HuH-7 (cell line): ENCODE measurements around the gene CCDC184.

Source experiments
- DNase-seq: peaks from one replicate; pipeline ENCODE4 v3.0.0; 2011; ENCODE audit warnings: low spot score

Gene CCDC184

DNA sequence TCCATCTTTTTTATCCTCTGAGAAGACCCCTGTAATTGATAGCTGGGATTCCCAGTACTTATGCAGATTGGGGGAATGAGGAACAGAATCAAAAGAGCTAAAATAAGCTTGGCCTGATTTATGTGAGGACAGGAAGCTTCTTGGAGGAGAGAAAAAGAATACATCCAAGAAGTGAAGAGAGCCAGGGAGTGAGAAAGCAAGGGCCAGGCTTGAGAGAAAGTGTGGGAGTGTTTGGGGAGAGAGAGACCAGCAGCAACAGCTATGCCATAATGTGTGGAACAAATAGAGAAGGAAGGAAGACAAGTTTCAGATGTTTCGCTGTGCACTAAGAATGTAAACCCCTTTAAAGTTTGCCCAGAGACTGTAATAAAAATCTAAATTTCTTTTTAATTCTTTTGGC, 4.0 kb upstream of the CCDC184 start:
- no peak for DNase-seq

DNA sequence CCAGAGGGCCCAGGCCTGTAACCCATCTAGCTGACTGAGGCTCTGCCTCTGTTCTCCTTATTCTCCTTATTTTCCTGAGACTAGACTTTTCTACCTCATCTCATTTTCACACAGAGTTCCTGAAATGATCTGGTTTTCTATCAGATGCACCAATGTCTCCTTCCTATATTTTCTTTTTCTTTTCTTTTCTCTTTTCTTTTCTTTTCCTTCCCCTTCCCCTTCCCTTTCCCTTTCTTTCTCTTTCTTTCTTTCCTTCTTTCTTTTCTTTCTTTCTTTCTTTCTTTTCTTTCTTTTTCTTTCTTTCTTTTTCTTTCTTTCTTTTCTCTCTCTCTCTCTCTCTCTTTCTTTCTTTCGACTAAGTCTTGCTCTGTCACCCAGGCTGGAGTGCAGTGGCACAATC, 3.0 kb upstream of the CCDC184 start:
- no peak for DNase-seq

DNA sequence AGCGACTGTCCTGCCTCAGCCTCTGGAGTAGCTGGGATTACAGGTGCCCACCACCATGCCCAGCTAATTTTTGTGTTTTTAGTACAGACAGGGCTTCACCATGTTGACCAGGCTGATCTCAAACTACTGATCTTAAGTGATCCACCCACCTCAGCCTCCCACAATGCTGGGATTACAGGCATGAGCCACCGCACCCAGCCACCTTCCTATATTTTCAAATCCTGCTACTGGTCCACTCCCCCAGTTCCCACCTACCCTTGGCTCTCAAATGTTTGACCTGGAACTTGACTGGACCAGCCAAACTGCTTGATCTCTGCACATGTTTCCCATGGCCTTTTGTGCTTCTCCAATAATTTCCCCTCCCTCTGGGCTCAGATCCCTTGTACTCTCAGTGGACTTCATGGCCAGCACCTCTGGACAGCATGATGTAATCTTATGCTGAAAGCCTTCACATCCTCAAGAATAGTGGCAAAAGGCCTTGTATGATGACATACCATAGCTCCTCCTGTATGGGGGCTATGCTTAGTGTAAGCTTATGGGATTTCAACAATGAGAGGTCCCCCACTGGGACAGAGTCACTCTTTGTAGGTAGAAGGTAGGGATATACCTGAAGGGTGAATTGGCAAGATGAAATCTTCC, 2.5 kb upstream of the CCDC184 start:
- no peak for DNase-seq

DNA sequence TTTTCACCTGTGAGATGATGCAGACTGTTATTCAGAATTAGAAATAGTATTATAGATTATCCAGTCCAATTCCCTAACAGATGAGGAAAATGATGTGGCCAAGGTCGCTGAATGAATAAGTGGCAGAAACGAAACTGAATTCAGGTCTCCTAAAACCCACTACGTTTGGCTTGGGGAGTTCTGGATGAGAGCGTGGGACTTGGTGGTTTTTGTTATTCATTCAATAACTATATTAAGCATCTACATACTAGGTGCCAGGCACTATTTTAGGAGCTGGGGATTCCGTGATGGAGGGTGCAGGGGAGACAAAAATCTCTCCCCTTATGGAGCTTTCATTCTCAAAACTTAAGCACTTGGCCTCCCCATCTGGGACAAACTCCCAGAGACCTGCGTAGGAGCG, 813 bp upstream of the CCDC184 start:
- DNase-seq: no peak

DNA sequence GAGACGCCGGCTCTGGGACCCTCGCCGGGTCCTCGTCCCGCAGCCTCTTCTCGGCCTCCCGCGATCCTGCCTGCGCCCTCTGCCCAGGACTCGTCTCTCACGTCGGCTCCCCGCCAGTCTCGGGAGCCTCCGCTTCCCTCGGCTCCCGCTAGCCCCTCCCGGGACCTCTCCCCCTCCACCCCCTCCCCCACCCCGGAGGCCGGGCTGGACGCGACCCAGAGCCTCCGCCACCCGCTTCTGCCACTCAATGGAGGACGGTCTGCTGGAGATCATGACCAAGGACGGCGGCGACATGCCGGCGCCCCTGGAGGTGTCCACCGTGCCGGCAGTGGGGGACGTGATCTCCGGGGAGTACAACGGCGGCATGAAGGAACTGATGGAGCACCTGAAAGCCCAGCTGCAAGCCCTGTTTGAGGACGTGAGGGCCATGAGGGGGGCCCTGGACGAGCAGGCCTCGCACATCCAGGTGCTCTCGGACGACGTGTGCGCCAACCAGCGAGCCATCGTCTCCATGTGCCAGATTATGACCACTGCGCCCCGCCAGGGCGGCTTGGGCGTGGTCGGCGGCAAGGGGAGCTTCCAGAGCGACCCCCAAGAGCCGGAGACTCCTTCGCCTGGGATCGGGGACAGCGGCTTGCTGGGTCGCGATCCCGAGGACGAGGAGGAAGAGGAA, 568 bp downstream of the CCDC184 start:
- no peak for DNase-seq

DNA sequence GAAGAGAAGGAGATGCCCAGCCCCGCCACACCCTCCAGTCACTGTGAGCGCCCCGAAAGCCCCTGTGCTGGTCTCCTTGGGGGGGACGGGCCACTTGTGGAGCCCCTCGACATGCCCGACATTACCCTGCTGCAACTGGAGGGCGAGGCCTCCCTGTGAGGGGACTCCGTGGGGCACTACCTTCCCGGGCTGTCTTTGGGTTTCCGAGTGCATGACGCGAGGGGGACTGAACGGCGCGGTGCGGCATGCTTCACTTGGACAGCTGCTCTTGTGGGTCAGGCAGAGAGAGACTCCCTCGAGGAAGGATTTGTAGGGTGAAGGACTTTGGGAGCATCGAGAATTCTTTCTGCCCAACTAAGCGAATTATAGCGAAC, 1.1 kb downstream of the CCDC184 start:
- DNase-seq: no peak

DNA sequence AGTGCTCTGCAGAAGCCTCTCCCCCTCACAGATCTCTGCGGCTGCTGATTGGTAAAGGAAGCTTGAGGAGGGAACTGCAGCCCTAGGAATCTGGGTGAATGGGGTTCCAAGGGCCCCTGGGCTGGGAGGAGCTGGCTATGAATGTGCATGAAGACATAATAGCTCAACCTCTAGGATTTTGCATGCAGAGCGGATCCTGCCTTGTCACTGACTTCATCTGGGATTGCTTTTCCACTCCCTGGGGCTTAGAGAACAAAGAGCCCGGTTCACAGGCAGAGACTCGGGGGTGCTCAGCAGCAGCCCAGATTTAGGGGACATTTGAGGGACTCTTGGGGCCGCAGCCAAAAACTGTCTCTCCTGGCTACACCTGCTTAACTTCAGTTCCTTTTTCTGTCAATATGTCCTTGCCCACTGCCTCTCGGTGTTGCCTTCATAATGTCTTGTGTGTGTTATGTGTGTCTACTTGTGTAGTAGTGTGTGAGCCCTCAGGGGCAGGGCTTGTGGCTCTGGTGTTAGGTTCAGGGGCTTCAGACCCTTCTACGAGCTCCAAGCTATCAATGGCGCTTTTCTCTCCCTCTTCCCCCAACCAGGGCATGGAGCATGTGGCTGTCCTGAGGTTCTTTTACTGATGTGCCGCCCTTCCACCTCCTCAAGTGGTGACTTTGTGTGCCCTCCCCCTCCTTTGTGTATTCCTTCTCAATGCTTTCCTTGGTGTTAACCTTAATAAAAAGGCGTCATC, 1.9 kb downstream of the CCDC184 start:
- DNase-seq: no peak

DNA sequence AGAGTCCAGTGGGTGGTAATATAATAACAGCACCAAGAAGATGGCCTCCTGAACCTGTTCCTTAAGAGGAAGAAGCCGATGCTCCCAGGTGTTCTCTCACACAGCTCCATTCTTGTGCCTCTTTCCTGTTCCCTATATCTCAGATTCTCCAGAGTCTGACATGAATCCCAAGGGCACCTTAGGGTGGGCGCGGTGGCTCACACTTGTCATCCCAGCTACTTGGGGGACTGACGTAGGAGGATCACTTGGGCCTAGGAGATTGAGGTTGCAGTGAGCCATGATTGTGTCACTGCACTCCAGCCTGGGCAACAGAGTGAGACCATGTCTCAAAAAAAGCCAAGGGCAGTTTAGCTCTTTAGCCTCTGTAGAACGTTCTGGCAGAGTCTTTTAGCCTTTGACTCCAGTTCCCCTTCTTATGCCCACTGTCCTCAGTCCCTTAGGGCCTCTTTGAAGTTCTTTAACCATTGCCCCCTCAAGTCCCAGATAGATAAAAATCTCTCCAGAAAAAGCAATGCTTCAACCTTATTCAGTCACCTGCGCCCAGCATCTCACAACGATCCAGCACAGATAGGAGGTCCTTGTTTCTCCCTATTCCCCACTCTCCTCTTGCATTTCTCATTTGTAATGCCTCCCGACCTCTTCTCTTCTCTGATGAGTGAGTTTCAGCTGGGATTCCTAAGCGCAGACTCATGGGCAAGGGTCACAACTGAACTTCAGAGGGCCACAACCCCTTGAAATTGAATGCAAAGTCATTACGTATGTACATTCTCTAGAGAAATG, 4.7 kb downstream of the CCDC184 start:
- no peak for DNase-seq

DNA sequence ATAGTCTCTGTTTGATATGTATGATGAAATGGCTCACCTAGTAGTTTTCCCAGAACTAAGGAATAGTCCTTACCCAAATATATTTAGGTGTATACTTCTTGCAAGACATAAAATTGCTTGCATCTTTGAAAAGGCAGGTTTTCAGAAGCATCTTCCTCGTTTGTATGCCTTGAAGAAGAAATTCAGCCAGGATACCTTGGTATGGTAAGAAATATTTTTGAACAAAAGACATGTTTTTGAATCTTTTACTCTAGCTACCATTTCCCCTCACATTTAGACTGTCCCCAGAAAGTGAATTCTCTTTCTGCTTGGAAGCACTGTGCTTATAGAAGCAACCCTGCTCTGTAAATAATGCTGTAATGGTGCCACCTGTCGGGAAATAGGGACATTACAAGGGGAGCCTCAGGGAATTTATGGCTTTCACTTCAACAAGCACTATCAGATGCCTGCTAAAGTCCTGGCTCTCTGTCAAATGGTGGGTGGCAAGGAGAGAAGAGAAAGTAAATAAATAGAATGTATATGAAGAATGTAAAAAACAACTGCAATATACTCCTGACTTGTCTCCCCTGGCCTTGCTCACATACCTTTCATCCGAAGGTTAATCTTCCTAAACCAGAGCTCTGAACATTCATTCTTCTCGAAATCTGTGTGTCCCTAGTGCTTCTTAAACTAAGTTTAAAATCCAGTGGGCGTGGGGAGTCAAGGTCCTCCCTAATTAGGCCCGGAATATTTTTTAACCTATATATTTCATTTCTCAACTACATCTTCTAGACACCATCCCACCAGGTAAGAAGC, 6.1 kb downstream of the CCDC184 start:
- DNase-seq: peak; percentile 83

DNA sequence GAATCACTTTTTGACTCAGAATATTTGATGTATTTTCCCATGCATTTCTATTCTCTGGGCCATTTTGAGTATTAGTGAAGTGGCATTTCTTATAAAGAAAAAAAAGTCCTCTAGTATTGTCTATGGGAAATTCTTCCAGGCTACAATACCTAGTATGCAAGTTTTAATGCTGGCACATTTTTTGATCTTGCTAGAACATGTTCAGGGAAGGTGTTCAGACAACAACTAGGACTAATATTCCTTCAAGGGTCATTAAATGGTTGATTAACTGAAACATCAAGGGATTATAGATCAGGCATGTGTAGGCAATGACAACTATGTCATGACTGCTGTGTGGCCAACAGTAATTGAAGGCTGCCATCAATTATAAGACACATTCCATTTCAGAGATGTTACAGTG, 7.7 kb downstream of the CCDC184 start:
- DNase-seq: no peak

DNA sequence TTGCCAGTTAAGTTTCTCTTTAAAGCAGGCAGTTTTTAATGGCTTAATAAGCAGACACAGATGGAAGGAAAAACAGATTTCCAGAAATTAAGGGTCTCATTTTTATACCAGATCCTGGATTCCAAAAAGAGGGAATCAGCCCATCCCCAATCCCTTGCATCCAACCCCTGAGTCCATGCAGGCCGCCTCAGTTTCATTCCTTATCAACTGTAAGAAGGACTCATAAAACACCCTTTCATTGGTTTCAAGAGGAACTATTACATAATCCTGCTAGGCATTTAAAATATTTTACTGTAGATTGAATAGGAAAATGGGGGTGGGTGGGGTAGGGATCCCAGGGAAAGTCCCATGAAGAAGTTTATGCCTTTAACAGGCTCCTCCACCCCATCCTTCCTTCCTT, 9.4 kb downstream of the CCDC184 start:
- DNase-seq: no peak

DNA sequence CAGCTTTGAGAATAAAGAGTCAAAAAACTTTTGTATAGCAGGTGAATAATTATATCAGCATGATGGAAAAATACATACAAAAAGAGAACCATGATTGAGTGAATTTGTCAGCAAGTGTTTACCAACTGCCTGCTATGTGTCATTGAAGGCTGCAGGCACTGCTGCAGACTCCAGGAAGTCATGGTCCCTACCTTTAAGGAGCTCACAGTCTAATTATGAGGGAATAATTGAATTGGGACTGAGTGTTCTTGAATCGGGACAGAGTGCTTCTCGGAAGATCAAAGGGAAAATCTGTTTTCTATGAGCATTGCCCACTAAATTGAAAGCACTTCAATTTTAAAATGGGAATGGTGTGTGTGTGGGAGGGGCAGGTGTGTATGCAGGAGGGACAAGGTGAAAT, 10.2 kb downstream of the CCDC184 start:
- DNase-seq: no peak

DNA sequence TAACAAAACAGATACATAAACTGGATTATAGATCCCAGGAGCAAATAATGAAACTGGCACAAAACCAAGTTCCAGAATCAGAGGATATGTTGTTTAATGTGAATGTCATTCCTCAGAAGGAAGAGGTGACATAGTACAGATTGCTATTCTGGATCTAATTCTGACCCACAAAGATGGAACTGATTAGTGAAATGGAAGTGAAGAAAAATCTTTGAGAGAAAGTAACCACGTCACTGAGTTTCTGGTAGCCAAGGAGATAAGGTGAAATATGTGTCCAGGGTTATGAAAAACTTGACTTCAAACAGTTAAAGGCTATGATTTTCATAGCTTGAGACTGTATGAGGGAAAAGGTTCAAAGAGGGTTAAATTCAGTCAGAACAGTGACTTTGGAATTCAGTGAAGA, 11.4 kb downstream of the CCDC184 start:
- no peak for DNase-seq

DNA sequence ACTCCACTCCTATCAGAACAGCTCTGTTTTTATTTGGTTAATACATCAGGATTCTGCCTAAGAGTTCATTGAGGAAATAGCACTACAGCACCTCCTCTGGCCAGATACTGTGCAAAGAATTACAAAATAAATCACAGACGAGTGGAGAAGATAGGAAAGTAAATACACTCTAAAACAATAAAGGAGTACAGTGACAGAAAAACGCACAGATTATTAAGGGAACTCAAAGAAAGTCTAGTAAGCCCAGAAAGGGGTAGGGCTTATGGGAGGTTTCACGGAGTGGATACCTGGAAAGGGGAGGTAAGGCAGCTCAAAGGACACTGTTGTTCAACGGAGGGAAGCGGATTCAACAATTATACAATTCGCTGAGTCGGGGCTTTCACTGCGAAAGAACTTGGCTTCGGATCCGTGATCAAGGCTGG, 14.1 kb downstream of the CCDC184 start:
- no peak for DNase-seq

DNA sequence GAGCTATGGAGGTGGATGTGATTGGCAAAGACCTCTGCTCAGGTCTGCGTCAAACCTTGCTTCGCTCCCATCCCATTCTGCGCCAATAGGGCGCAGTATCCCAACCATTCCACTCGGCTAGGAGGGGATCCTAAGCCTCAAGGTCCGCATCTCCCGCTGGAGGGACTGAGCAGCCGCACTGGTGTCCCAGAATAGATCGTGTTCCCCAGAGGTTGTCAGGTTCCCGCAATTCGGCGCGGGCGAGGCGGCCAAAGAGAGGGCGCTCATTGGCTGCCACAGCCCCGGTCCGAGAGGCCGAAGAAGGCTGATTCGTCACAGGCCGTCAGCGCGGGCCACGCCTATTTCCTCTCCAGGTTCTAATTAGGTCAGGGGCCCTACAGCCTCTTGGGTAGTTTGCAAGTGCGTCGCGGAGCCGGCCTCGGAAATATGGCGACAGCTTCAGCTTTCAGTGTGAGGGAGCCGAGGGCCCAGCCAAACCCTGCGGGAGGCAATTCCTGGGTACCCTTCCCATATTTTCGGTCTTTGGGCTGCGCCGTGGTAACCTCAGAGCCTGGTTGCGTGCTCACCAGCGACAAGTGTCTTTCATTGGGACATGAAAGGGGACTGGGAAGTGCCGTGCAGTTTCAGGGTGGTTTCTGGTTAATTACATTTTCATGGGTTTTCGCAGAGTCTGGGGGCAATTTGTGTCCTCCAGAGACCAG, 14.7 kb downstream of the CCDC184 start:
- DNase-seq: no peak

DNA sequence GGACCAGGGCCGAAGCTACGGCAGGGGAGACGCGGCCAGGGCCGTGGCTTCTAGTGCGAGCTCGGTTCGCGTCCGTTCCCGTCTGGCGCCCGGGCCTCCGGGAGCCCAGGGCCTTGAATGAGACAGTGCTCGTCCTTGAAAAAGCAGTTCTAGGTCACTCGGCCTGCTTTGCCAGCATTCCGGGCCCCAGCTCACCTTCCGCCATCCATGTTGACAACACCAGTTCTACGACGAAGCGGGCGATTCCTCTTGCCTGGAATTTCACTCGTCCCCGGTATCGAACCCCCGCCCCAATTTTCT, 15.2 kb downstream of the CCDC184 start:
- no peak for DNase-seq

DNA sequence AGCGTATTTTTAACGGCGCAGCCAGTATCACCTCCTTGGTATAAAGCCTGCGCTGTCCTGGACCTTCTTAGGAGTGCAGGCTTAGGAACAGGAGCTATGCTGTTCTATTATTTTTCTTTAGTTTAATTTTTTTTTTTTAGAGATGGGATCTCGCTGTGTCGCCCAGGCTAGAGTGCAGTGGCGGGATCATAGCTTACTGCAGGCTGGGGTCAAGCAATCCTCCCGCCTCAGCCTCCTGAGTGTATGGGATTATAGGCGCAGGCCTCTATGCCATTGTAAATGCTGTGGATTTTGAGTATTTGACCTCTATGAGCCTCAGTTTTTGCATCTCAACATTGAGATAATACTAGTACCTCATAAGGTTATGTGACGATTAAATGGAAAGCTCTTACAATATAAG, 15.5 kb downstream of the CCDC184 start:
- DNase-seq: no peak

DNA sequence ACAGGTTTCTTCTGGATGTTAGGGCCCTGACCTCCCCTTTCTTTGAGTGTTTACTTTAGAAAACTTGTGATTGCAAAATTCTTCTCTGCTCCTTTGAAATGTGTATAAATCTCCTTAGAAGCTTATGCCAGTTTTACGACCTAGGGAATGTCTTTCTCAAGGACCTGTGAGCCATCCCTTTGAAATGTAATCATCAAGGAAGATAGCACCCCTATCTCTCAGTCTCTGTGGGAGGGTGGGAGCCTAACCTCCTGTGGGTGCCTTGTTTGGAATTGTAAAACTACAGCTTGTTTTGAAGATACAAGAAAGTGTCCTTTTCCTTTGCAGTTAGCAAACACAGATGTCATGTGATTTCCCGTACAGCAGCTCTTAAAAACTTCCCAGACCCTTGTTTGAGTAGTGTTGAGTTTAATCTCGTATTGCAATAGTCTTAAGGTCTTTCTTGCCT, 16.4 kb downstream of the CCDC184 start:
- no peak for DNase-seq

DNA sequence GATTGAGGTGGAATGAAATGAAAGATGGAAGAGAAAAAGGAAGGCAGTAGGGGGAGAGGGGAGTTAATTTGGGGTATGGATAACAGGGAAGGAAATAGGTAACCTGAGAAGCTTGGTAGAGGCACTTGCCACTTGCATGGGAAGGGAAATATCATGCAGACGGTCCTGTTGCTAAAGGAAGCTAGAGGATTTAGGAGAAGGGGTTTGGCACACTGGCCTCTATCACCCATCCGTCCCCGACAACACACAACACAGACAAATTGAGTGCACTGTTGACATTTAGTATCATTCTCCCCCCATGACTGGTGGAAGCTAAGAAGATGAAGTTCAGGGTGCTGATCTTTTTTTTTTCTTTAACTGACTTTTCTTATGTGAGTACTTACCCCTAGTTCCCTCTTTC, 17.6 kb downstream of the CCDC184 start:
- no peak for DNase-seq

DNA sequence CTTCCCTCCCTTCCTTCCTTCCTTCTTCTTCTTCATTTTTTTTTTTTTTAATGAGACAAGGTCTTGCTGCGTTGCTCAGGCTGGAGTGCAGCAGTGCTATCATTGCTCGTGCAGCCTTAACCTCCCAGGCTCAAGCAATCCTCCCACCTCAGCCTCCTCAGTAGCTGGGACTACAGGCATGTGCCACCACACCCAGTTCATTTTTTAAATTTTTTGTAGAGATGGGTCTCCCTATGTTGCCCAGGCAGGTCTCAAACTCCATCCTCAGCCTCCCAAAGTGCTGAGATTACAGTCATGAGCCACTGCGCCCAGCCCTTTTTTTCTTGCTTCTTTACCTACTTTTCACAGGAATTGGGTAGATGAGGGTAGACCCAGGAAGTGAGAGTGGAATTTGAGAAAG, 18.1 kb downstream of the CCDC184 start:
- no peak for DNase-seq

DNA sequence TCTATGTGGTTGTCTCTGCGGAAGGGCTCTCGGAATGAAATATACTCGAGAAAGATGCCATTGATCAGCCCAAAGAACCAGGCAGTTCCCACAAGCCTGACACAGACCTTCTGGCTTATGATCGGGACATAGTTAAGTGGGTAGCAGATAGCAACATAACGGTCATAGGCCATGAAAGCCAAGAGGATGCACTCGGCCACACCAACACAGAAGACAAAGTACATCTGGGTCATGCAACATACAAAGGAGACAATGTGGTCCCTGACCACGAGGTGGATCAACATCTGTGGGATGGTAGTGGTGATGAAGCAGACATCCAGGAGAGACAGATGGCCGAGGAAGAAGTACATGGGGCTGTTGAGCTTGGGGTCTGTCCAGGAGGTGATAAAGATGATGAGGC, 19.3 kb downstream of the CCDC184 start:
- no peak for DNase-seq
